NCI-H2107 treated with DMSO at 0.1 percent for 48 hours (cell line): ENCODE measurements around the gene SCN1B.
"Not testable (repeated sequence)": the region's sequence is repeated elsewhere in the genome, so short reads cannot be mapped to it uniquely, and the experiment has no call there.

Experiments used
- DNase-seq: peaks from one replicate; lab custom pipeline; 2025; ENCODE audit not compliant: unreplicated experiment; lab: John Stamatoyannopoulos, UW

SCN1B gene

GRCh38 chr19:35034588-35035382 is 4.5 kb downstream of the SCN1B start:
- no peak for DNase-seq

GRCh38 chr19:35037716-35038622 is 7.7 kb downstream of the SCN1B start:
- DNase-seq: no peak

GRCh38 chr19:35038623-35039512 is 8.6 kb downstream of the SCN1B start:
- DNase-seq: no peak

GRCh38 chr19:35039881-35040825 is 9.9 kb downstream of the SCN1B start:
- DNase-seq: no peak

- no peak for DNase-seq
Observed at GRCh38 chr19:35040826-35041547, 10.7 kb downstream of the SCN1B start.

GRCh38 chr19:35041548-35042055 is 11.3 kb downstream of the SCN1B start, which contains the start of gene HPN:
Gene HPN (plus strand): TSS chr19:35041721. CDS start chr19:35042507, 786 bp downstream.
- DNase-seq: no peak

- no peak for DNase-seq
Observed at GRCh38 chr19:35042056-35042730, 11.9 kb downstream of the SCN1B start.

GRCh38 chr19:35042954-35043604 is 12.8 kb downstream of the SCN1B start:
- DNase-seq: no peak

GRCh38 chr19:35043906-35044305 is 13.6 kb downstream of the SCN1B start:
- no peak for DNase-seq

- no peak for DNase-seq
Observed at GRCh38 chr19:35044317-35045117, 14.2 kb downstream of the SCN1B start.

GRCh38 chr19:35045667-35046300 is 15.5 kb downstream of the SCN1B start:
- DNase-seq: no peak

GRCh38 chr19:35046461-35046860 is 16.2 kb downstream of the SCN1B start:
- DNase-seq: no peak

- no peak for DNase-seq
Observed at GRCh38 chr19:35048911-35049411, 18.7 kb downstream of the SCN1B start.

- DNase-seq: no peak
Observed at GRCh38 chr19:35049456-35049855, 19.2 kb downstream of the SCN1B start.

- not testable (repeated sequence) for DNase-seq
Observed at GRCh38 chr19:35050662-35051061, 20.4 kb downstream of the SCN1B start.

- DNase-seq: not testable (repeated sequence)
Observed at GRCh38 chr19:35051268-35051667, 21.0 kb downstream of the SCN1B start.
